GM12878 (cell line): ENCODE data around the gene FNDC11. TPM values are rescaled to one million over a fixed set of nuclear protein-coding genes. Genes with fewer than 3 reads are reported as not detected.

ENCODE experiments used
- ATAC-seq: fragments of 200-7000 bp; cut with Tn5 transposase; 3 replicates; pipeline ENCODE4 v1.9.1; 2020; ENCODE audit warnings: mild to moderate bottlenecking, moderate library complexity
- BruUV-seq: library from RNA; stranded (reverse); fragments of 400-500 nt; replicated peaks from 2 replicates; lab custom pipeline; 2021; lab: Mats Ljungman, UMichigan
- CTCF ChIA-PET: fragments of 300-600 bp; sonication (Branson Sonifier 250); formaldehyde crosslinking; extraction: SDS; loops from one replicate; lab custom pipeline; 2021; ENCODE audit warnings: inconsistent platforms; lab: Yijun Ruan, JAX
- POLR2A ChIA-PET: fragments of 350-600 bp; formaldehyde crosslinking; extraction: SDS; loops from one replicate; lab custom pipeline; 2021; ENCODE audit warnings: inconsistent platforms; lab: Charles Lee
- RAD21 ChIA-PET: fragments of 300-600 bp; sonication (Branson Sonifier 250); formaldehyde crosslinking; loops from one replicate; lab custom pipeline; 2023; ENCODE audit warnings: antibody characterized with exemption; ENCODE audit not compliant: unreplicated experiment; lab: Charles Lee
- SMC1A ChIA-PET: fragments of 300-600 bp; sonication (Branson Sonifier 250); formaldehyde crosslinking; loops from one replicate; lab custom pipeline; 2023; ENCODE audit not compliant: unreplicated experiment, uncharacterized antibody; lab: Charles Lee
- DNase-seq: peaks from one replicate; pipeline ENCODE4 v3.0.0-alpha.2; 2011; ENCODE audit warnings: low read depth, low spot score
- FAIRE-seq: peaks from 3 replicates; lab custom pipeline; 2011; peaks lifted over from hg19 to GRCh38; lab: Jason Lieb, UNC
- H2AFZ ChIP-seq: 2 replicates; pipeline ENCODE4 v1.6.0; 2011; ENCODE audit warnings: low read depth, low read length, control low read depth; ENCODE audit not compliant: control insufficient read depth
- H3K27ac ChIP-seq: 2 replicates; pipeline ENCODE4 v1.5.1; 2011; ENCODE audit warnings: control low read depth; ENCODE audit not compliant: control insufficient read depth, insufficient read depth
- H3K27me3 ChIP-seq, 2 experiments: replicated peaks in 1 of 2; 2 replicates each; pipeline versions ENCODE4 v1.6.0 to v1.6.1; 2011; ENCODE audit warnings: low read length in 1 of 2; ENCODE audit not compliant: control insufficient read depth in 2 of 2, insufficient read depth in 2 of 2
- H3K36me3 ChIP-seq, 2 experiments: 2 replicates each; pipeline ENCODE4 v1.5.1; 2011; ENCODE audit warnings: low read length in 1 of 2; ENCODE audit not compliant: control insufficient read depth in 2 of 2, insufficient read depth in 2 of 2
- H3K4me1 ChIP-seq: 2 replicates; pipeline ENCODE4 v1.6.1; 2011; ENCODE audit warnings: mild to moderate bottlenecking, low read length, moderate library complexity, mixed read lengths; ENCODE audit not compliant: control insufficient read depth, insufficient read depth
- H3K4me2 ChIP-seq: 2 replicates; pipeline ENCODE4 v1.6.0; 2011; ENCODE audit warnings: control low read depth; ENCODE audit not compliant: control insufficient read depth, insufficient read depth
- H3K4me3 ChIP-seq: fragments of 200-600 bp; sonication (generic); 2 replicates; pipeline ENCODE4 v1.5.1; 2016
- H3K79me2 ChIP-seq: 2 replicates; pipeline ENCODE4 v1.6.0; 2011; ENCODE audit warnings: low read length; ENCODE audit not compliant: control insufficient read depth, insufficient read depth
- H3K9ac ChIP-seq: 2 replicates; pipeline ENCODE4 v1.8.0; 2011; ENCODE audit warnings: low read length, control low read depth, mixed read lengths; ENCODE audit not compliant: control insufficient read depth, insufficient read depth
- H3K9me3 ChIP-seq: replicated peaks from 3 replicates; pipeline ENCODE4 v1.5.1; 2011; ENCODE audit warnings: mild to moderate bottlenecking, low read length; ENCODE audit not compliant: control insufficient read depth, insufficient read depth
- H4K20me1 ChIP-seq: 2 replicates; pipeline ENCODE4 v1.6.0; 2011; ENCODE audit not compliant: control insufficient read depth, insufficient read depth
- CHD4 ChIP-seq: fragments of 200-600 bp; sonication (generic); IDR thresholded peaks from 2 replicates; pipeline ENCODE4 v1.6.1; 2016; ENCODE audit warnings: mild to moderate bottlenecking
- EGR1 ChIP-seq, 2 experiments: IDR thresholded peaks; 1 replicate in 1 of 2; 2 replicates in 1 of 2; pipeline ENCODE4 v1.6.1; 2011 to 2012; ENCODE audit warnings: low read depth in 2 of 2, low read length in 2 of 2, borderline replicate concordance in 1 of 2, mild to moderate bottlenecking in 1 of 2, moderate library complexity in 1 of 2
- ETV6 ChIP-seq, 2 experiments: fragments of 450-650 bp in 1 of 2; IDR thresholded peaks in 1 of 2; conservative IDR thresholded peaks in 1 of 2; 2 replicates each; pipeline ENCODE4 v1.6.1; 2014; ENCODE audit warnings: antibody characterized with exemption in 1 of 2, borderline replicate concordance in 1 of 2, low read depth in 1 of 2, mild to moderate bottlenecking in 1 of 2, moderate library complexity in 1 of 2
- GABPA ChIP-seq: IDR thresholded peaks from 2 replicates; pipeline ENCODE4 v1.6.1; 2014; ENCODE audit warnings: antibody characterized with exemption, low read depth, mild to moderate bottlenecking, inconsistent platforms
- MLLT1 ChIP-seq: fragments of 450-650 bp; IDR thresholded peaks from 2 replicates; pipeline ENCODE4 v1.6.1; 2016; ENCODE audit warnings: mild to moderate bottlenecking
- MTA3 ChIP-seq: IDR thresholded peaks from 2 replicates; pipeline ENCODE4 v1.6.1; 2012; ENCODE audit warnings: low read length, inconsistent platforms, borderline replicate concordance
- NFIC ChIP-seq: IDR thresholded peaks from 2 replicates; pipeline ENCODE4 v1.6.1; 2012; ENCODE audit warnings: low read depth, mild to moderate bottlenecking, inconsistent platforms, low read length, moderate library complexity
- NFYA ChIP-seq: IDR thresholded peaks from 2 replicates; pipeline ENCODE4 v1.6.1; 2011; ENCODE audit warnings: low read depth, mild to moderate bottlenecking, low read length, improper control_type of control experiment, borderline replicate concordance
- NRF1 ChIP-seq: conservative IDR thresholded peaks from 2 replicates; pipeline ENCODE4 v1.6.1; 2011; ENCODE audit warnings: mild to moderate bottlenecking, low read depth, low read length, improper control_type of control experiment
- POLR2AphosphoS5 ChIP-seq: IDR thresholded peaks from 2 replicates; pipeline ENCODE4 v1.6.1; 2011; ENCODE audit warnings: mild to moderate bottlenecking, low read length, inconsistent platforms
- RBBP5 ChIP-seq: fragments of 200-600 bp; sonication (generic); conservative IDR thresholded peaks from 2 replicates; pipeline ENCODE4 v1.6.1; 2016
- WRNIP1 ChIP-seq: IDR thresholded peaks from 2 replicates; pipeline ENCODE4 v1.6.1; 2011; ENCODE audit warnings: low read depth, low read length, improper control_type of control experiment, borderline replicate concordance
- ZBTB11 ChIP-seq: fragments of 450-650 bp; formaldehyde crosslinking; IDR thresholded peaks from 2 replicates; pipeline ENCODE4 v1.5.0; 2022; ENCODE audit warnings: mild to moderate bottlenecking, missing genetic modification characterization
- ZNF274 ChIP-seq: IDR thresholded peaks from one replicate; pipeline ENCODE4 v1.8.0; 2011; ENCODE audit not compliant: insufficient read length, insufficient read depth
- ZNF687 ChIP-seq: fragments of 450-650 bp; IDR thresholded peaks from 2 replicates; pipeline ENCODE4 v1.6.1; 2017; ENCODE audit warnings: mild to moderate bottlenecking, moderate library complexity
- WGBS: methylation state at CpG from one replicate; pipeline ENCODE4 v1.1.6; 2016; ENCODE audit warnings: low lambda C conversion rate; ENCODE audit not compliant: insufficient replicate concordance, insufficient coverage; ENCODE audit errors: missing lambda C conversion rate; 5-methylcytosine and 5-hydroxymethylcytosine counted together
- in situ Hi-C: fragments of 300-500 bp; cut with MboI; formaldehyde crosslinking; loops from 9 replicates; pipeline ENCODE4 v1.14.3; 2018; ENCODE audit warnings: mixed read lengths
- intact Hi-C: fragments of 100-400 bp; cut with micrococcal nuclease; formaldehyde crosslinking; loops from one replicate; pipeline ENCODE4 v1.14.2; 2022; ENCODE audit not compliant: unreplicated experiment
- polyA plus RNA-seq, 11 experiments: library from polyadenylated mRNA; depleted of rRNA in 4 of 11; unstranded in 6 of 11; stranded (reverse) in 5 of 11; fragments of >200 nt; fragmentation: Nextera tagmentation in 4 of 11; fragmentation: Illumina TruSeq in 1 of 11; extraction: Ambion mirVana in 4 of 11; extraction: Trizol in 1 of 11; gene quantifications; 1 replicate in 1 of 11; 2 replicates in 10 of 11; pipeline versions ENCODE4 v1.2.1 to v1.2.3, GENCODE V29; 2011 to 2016; ENCODE audit warnings: inconsistent platforms in 2 of 11, missing spikeins in 2 of 11, low read depth in 1 of 11
- total RNA-seq, 4 experiments: library from RNA; depleted of rRNA in 3 of 4; stranded (reverse); fragments of >200 nt in 3 of 4; fragmentation: Illumina TruSeq in 1 of 4; extraction: Trizol in 1 of 4; gene quantifications; 2 replicates each; pipeline versions ENCODE4 v1.2.1 to v1.2.3, GENCODE V29; 2013 to 2021

FNDC11 gene
- total and polyA plus RNA-seq, 10 of the 15 experiments (the other 5 are each of a cell fraction or from before 2014, with no cell fraction given): 0.09 to 0.72 (median 0.34) TPM; not detected in 2

- 6% methylated on average over 12 of the region's 24 CpGs for WGBS
- TF ChIP-seq NRF1 (no peak), NFIC (no peak), POLR2AphosphoS5 (no peak), MTA3 (no peak), CHD4 (no peak), EGR1 (IDR thresholded peaks at IDR 0.05; ENCODE audit: borderline replicate concordance in 1 of 2, low read depth in 2 of 2, low read length in 2 of 2) (no peak), RBBP5 (no peak), GABPA (no peak), ETV6 (conservative IDR thresholded peaks at IDR 0.05 in 1 of 2, IDR thresholded peaks at IDR 0.05 in 1 of 2; ENCODE audit: borderline replicate concordance in 1 of 2, low read depth in 1 of 2) (no peak), ZBTB11 (CRISPR knock-in tag) (no peak), ZNF687 (no peak), NFYA (no peak), MLLT1 (no peak), ZNF274 (no peak), WRNIP1 (no peak)
Measured at GRCh38 chr20:63573647-63574131, 19.7 kb downstream of the FNDC11 start.

More at GRCh38 chr20:63573647-63574131, 19.7 kb downstream of the FNDC11 start:
- H3K79me2 ChIP-seq: peaks cover 3% of the 10 kb centered on the region; the same call in 1 of the 2 replicates
- H3K36me3 ChIP-seq: no peaks in the 10 kb centered on the region
- CTCF ChIA-PET: interaction anchor here (1.3 to 3.0 kb wide), 7 partner anchors 19 to 407 kb away, joined by 3 to 25 read pairs (median 4); partner anchors contain the start of genes PRPF6, PTK6 and TPD52L2
- in situ Hi-C loops: no loop called here
- intact Hi-C loops: no loop called here
- no peaks in the 10 kb centered on the region for H3K9me3 ChIP-seq
- DNase-seq (no peak), FAIRE-seq (no peak), ATAC-seq (peak; percentile 47)
- POLR2A ChIA-PET: interaction anchor here (0.6 to 2.2 kb wide), 9 partner anchors 17 to 84 kb away, joined by 3 to 9 read pairs (median 4); partner anchors contain the start of genes FNDC11, PTK6 and RTEL1
- peaks cover 15% of the 10 kb centered on the region for H3K4me1 ChIP-seq
- no TSS peak for BruUV-seq
- peak overlapping the region; percentile 81 for H3K4me2 ChIP-seq
- peak overlapping the region; percentile 82 for H3K9ac ChIP-seq
- SMC1A ChIA-PET: interaction anchor here (1.2 to 1.3 kb wide), 2 partner anchors 36 to 77 kb away, joined by 4 read pairs; partner anchors contain the start of gene PTK6
- H3K27ac ChIP-seq: no peak overlapping the region; the same call in 1 of the 2 replicates
- H2AFZ ChIP-seq: no peak overlapping the region; the same call in 1 of the 2 replicates
- H3K27me3 ChIP-seq: no peaks in the 10 kb centered on the region
- H4K20me1 ChIP-seq: no peaks in the 10 kb centered on the region
- RAD21 ChIA-PET: interaction anchor here (0.5 to 2.5 kb wide), 11 partner anchors 19 to 200 kb away, joined by 3 to 30 read pairs (median 3); partner anchors contain the start of genes PTK6 and SRMS
- H3K4me3 ChIP-seq: peak overlapping the region; percentile 90
